Stimulated activated CD8-positive, alpha-beta memory T cell treated with anti-CD3 and anti-CD28 coated beads, Interleukin-7, amount 100 ng/mL, for 4 hours (primary cell): ENCODE data around the gene NKAIN1.

Experiments used
- DNase-seq, 2 donors: peaks; one replicate each; pipeline ENCODE4 v3.0.0-alpha.2; 2020; ENCODE audit warnings: low read depth in 2 of 2

NKAIN1 gene

DNA sequence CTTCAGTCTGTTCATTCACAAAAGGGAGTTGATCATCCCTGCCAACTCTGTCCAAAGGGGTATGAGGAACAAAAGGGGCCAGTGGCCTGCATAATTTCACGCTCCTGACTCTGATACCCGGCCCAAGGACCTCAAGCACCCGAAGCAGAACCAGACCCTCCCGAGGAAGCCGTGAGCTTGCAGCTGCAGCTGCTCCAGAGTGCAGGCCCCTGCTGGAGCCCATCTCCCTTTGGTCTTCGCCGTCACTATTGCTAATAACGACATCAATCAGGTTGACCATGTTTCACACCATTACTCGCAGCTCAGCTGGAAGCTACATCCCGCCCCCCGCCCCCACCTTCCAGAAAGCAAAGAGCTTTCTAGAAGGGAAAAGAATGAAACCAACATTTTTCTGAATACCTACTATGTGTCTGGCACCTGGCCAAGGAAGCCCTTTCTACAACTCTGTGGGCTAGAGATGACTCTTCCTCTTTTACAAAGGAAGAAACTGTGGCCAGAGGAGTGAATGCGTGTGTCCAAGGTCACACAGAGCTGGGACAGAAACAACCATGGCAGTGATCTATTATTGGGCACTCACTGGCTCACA lies 5.5 kb downstream of the NKAIN1 start:
- no peak for DNase-seq

DNA sequence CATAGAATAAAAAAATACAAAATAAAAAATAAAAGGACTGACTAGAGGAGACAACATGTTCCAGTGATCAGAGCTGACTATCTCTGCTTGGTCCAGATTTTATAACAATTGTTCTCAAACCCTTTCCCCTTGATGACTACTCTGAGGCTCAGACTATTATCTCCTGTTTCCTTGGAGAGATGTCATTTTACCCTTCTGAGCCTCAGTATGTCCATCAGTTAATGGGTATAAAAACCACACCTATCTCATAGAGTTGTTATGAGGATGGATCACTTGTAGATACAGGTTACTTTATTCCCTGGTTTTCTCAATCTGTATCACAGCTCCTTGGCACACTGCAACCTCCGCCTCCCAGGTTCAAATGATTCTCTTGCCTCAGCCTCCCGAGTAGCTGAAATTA lies 7.0 kb downstream of the NKAIN1 start:
- DNase-seq: no peak

DNA sequence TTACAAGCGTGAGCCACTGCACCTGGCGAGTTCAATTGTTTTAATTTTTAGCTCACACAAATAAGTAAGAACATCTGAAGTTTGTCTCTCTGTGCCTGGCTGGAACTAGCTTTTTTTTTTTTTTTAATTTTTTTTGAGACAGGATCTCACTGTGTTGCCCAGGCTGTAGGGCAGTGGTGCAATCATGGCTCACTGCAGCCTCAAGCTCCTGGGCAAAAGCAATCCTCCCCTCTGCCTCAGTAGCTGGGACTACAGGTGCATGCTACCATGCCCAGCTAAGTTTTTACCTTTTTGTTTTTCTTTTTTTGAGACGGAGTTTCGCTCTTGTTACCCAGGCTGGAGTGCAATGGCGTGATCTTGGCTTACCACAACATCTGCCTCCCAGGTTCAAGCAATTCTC lies 7.9 kb downstream of the NKAIN1 start:
- DNase-seq: no peak

DNA sequence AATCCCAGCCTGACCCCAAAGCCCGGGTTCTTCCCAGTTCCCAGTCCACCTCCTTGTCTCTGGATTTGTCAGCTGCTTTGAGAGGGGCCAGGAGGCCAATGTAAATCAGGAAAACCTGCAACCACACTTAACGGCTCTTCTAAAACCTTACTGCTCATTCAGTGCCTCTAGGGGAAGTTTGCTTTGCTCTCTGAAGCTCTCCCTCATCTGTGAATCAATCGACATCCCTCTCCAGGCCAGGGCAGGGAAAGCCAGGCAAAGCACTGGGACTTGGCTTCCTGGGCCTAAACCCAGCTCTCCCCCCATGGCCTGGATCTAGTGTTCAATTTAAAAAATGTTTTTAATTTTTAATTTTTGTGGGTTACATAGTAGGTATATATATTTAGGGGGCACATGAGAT lies 9.3 kb downstream of the NKAIN1 start:
- no peak for DNase-seq

DNA sequence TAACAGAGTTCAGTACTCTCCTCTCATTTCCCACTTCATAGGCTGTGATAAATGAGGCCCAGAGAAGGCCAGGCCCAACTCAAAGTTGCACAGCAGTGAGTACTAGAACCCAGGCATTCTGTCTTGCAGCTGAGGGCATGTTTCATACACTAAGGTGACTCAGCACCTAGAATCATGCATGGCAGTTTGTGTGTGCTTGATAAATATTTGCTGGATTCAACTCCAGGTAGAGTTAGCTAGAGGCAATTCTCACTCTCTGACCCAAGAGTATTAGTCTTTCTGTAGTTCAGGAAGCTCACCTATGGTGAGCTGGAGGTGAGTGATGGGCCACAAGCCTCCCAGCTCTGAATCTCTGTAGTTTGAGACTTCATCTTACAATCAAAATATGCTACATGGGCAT lies 10.7 kb downstream of the NKAIN1 start:
- no peak for DNase-seq

DNA sequence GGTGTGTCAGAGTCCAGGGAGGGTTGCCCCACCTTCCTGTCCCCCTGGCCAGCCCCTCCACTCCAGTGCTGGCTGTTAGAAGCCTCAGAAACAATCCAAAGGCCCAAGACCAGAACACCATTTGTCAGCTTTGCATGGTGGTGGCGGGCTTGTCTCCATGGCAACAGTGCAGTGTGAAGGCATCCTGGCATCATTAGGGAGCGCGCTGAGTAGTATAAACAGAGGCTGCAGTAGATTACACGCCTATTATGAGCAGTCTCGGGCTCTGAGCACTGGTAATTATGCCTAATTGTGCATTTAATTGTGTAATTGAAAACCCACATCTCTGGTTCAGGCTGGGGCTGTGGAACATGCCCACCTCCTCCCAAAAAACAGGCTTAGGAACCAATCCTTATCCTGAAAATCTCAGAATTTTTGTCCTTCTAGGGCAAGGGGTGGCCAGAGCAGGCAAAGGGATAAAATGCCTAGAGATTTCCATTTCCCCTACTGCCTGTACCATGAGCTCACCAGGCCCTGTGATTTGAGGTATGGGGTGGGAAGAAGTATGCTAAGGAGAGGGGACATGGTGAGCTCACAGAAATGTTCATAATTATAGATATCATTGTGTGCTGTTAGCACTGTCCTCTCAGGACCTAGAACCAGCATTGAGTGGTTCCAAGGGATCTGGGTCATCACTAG lies 11.7 kb downstream of the NKAIN1 start:
- no peak for DNase-seq

DNA sequence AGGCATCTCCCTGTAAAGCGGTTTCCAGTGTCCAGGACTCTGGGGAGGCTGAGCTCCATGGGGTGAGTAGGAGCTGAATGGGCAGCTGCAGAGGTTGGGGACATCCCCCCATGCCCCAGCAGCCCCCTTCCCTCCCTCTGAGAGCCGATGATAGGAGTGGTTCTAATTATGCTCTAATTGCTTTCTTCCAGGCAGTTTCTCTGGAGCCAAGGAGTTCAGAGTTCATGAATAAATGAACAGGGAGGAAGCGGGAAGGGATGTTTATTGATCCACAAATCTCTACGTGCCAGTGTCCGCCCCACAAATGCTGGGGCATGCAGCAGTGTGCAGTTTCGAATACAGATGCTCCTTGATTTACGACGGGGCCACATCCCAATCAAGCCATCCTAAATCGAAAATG lies 15.6 kb downstream of the NKAIN1 start:
- DNase-seq: no peak

DNA sequence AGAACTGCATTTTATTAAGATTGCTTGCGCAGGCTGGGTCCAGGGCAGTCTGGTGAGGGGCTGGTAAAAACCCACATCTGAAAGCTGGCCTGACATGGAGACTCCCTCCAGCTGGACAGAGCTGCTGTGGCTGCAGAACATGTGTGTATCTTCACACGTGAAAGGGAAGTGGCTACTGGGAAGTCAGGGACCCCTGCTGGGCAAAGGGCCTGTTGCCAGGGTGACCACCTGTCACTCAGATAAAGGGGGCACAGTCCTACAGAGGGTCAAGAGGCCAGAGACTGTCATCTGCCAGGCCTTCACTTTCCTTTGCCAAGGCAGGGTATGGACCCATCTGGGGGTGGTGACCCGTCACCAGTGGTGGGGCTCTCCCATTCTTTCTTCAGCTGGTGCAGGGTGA lies 17.5 kb downstream of the NKAIN1 start:
- no peak for DNase-seq

DNA sequence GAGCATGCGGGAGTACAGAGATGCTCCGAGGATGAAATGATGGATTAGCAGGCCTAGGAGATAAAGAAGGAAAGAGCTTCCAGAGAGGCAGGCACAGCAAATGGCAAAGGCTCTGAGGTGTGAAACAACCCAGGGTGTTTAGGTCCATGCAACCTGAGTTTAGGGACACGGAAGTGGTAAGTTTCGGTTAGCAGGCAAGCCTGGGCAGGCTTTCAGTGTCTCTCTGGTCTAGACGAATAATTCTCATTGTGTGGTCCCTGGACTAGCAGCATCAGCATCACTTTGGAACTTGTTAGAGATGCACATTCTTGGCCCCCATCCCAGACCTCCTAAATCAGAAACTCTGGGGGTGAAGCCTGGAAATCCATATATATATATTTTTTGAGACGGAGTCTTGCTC lies 18.6 kb downstream of the NKAIN1 start:
- no peak for DNase-seq

DNA sequence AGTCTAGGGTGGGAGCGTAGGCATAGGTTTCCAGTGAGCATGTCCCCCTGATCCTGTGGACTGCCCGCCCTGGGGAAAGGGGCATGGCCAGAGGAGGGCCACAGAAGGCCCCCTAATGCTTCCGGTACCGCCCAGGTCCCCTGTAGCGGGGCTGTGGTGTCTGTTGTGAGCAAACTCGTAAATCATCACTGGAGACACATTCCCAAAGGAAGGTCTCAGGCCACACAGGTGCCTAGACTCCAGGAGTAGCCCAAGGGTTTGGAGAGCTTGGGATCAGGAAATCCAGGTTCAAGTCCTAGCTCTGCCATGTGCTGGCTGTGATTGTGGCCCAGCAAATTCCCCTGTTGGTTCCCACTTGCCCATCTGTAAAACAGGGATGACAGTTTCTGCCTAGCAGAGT lies 20.2 kb downstream of the NKAIN1 start:
- no peak for DNase-seq

DNA sequence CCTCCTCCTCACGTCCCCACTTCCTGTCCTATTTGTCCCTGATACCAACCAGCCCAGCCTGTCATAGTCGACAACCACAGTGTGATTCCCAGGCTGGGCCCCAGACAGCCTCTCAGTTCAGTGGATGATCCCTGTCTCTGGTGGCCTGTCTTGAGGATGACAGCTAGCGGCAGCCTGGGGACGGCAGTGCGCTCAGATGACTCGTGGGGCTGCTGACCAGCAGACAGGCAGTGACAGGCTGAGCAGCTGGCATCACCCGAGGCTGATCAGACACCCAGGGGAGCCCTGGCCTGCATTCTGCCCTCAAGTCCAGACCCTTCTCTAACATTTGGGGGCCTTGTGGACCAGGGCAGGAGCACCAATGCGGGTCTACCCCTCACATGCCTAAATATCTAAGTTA lies 21.0 kb downstream of the NKAIN1 start:
- DNase-seq: no peak

DNA sequence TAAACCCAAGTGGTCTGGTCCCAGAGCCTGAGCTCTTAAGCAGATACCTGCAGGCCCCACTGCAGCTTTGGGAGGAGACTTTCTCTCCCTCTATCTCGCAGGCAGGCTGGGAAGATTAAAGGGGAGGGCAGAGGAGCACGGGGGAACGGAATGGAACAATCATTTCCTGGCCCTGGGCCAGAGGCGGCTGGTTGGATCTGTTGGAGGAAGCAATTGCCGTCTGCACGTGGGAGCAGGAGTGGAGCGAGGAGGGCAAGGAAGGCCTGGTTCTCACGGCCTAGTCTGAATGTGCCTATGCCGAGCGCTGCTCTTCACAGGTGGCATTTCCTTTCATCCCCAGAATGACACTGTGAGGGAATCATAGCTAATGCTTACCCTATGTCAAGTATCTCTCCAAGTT lies 23.7 kb downstream of the NKAIN1 start:
- DNase-seq: no peak

DNA sequence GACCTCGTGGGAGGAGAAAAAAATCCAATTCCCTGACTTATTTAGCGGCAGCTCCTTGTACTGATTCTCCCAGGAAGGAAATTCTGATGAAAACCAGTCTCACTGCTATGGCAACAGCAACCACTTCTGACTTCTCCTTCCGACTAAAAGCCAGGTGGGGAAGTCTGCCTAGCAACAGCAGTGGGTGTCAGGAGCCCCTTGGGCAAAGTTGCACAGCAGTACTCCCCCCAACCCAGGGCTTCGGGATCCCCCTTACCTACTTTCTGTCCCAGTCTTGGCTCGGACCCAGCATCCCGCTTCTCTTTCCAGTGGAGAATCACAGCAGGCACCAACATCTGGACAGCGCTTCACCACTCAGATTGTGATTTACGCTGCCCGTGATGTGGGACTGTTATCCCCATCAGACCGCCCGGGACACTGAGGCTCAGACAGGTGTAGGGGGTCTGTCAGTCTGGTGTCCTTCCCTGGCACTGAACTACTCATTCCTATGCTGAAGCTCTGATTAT lies 24.6 kb downstream of the NKAIN1 start:
- no peak for DNase-seq

DNA sequence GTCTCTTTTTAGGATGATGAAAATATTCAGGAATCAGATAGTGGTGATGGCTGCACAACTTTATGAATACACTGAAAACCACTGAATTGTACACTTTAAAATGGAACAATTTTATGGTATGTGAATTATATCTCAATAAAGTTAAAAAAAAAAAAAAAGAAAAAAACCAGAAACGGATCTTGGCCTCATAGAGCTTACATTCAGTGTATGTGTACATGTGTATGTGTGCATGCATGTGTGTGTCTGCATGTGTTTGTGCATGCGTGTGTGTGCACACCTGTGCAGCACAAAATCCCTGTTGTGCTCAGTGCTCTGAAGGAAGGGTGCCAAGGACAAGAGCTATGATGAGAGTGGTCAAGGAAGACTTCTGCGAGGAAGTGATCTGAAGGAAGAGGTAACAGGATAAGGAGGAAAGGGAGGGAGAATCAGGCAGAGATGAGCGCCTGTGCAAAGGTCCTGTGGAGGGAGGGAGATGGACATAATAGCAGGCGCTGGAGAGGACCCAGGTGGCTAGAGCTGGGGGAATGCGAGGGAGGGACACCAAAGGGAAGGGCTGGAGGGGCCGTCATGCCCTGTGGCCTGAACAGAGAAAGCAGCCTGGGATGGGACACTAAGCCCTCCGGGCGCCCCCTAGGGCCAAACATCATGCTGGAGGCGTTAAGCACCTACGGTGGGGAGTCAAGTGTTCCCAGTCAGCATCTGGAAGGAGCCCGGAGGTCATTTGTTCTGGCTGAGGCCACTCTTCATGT lies 25.2 kb downstream of the NKAIN1 start:
- DNase-seq: no peak

DNA sequence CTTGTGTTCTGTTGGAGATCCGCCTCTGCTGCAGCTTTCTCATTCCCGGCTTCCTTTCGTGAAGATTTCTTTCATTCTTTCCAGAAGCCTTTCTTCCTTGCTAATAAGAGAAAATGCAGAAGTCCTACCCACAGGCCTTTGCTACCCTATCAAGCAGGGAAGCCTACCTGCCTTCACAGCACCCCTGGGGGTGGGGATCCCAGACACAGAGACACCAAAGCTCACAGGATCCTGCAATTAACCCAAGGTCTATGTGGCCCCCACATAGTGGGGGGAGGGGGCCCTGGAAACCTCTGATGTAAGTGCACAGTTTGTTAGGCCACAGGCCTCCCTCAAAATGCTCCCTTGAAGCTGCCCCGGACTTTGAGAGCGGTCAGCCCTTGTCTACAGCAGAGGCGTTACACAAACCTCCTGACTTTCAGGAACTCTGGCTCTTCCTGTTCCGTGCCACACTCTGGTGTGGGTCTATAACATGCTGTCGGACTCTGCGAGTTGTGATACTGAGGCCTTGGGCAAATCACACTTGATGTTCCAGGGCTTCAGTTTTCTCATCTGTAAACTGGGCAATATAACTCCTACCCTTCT lies 31.2 kb downstream of the NKAIN1 start:
- DNase-seq: no peak

DNA sequence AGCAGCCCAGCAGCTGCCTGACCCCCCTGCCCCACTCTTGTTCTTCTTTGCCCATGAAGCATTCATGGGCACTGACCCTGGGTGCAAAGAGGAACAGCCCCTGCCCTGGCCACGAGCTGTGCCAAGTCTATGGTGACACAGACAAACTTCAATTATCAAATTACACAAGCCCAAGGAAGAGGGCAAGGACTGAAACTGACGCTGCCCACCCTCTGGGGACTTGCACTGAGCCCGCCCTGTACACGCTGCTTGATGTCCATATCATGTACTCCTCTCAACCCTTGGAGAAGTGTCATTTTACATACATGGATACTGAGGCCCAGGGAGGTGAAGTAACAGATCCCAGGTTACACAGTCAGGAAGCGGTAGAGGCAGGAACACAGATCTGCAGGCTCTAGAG lies 32.1 kb downstream of the NKAIN1 start:
- DNase-seq: no peak

DNA sequence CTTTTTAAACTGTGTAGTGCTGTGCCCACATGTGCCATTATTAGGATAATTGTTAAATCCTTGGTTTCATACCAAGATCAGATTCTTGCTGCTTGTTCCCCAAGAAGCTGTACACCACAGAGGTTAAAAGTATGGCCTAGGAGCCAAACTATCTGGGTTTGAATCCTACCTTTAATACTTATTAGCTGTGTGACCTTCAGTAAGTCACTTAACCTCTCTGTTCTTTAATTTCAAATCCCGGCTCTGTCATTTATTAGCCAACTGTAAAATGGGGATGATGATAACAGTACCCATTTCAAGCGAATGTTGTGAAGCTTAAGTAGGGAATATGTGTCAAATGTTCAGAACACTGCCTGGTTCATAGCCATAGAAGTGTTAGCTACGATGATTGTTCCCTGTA lies 32.6 kb downstream of the NKAIN1 start:
- DNase-seq: no peak

DNA sequence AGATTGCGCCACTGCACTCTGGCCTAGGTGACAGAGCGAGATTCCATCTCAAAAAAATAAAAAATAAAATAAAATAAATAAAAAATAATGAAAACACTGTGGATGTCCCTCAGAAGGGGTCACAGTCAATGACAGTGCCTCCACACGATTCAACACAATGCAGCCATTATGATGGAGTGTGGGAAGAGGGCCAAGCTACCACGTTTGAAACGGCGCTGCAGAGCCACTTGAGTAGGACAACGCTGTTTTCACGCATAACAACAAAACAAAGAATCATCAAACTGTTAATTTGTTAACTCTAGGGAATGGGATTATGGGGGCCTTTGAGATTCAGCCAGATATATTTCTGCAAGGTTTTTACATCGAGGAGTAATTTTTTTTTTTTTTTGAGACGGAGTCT lies 36.5 kb downstream of the NKAIN1 start:
- DNase-seq: no peak

DNA sequence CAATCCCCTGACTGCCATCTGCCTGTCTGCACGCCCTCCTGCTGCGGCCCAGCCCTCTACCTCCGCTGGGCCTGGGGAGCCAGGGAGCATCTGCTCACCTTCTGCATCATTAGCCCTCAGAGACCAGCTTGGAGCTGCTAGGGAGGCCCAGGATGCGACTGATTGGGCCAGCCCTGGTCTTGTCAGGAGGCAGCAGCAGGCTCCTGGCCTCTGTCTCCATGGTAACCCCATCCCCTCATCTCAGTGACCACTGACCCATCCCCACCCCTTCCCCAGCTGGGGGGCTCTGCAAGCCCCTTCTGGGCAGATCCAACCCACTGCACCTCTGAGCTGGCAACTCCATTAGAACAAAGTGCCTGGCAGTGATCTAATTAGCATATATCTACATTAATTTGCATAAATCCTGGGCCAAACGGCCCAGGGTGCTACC lies 37.7 kb downstream of the NKAIN1 start:
- no peak for DNase-seq

DNA sequence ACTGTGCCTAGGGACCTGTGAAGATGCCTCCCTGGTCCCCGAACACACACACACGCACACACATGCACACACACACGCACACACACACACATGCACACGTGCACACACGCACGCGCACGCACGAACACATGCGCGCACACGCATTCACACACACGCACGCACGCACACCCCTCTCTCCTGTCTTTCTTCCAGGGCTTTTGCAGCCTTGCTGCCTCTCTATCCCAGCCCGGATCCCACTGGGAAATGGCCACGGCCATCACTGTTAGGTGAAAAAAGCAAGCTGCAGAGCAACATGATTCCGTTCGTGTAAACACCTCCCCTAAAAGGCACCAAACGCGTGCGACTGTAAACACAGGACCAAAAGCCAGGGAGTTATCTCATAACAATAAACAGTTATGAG lies 39.7 kb downstream of the NKAIN1 start:
- no peak for DNase-seq

DNA sequence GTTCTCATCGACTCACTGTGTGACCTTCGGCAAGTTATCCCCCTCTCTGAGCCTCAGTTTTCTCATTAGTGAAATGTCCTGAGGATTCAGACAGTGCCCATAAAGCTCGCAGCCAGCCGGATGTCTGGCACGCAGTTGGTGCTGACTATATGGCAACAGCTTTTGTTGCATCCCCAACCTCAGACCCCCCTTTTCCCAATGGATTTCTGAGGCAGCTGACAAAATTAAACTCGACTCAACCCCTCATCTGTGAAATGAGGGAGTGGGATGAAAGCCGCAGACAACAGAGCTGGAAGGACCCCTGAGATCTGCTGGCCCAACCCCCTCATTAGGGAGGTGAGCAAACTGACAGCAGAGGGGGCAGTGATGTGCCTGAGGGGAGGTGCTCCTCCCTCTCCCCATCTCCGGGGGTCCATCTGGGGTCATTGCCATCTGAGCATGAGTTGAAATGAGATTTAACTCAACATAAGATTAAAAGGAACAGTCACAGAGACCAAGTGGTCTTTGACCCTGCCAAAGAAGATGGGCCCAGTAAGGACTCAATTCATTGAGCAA lies 40.4 kb downstream of the NKAIN1 start:
- DNase-seq: no peak

DNA sequence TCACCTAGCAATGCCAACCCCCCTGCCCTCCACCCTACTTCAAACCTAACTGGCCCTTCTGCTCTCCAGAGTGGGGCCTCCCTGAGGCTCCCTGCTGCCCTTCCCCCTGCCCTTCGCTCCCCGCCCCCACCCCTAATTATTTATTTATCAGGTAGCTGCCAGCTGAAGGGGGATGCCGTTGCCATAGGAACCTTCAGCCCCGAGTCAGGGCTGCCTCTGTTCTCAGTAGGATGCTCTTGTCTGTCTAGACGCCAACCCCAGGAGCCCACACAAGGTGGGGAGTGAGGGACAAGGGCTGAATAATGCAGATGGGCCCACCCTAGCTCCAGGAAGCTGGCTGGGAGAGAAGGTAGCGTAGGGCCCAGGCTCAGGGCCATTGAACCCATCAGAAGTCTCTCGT lies 41.1 kb downstream of the NKAIN1 start:
- DNase-seq: no peak
